CD14-positive monocyte (primary cell): ENCODE data around the gene TRPC1. TPM values are rescaled to one million over a fixed set of nuclear protein-coding genes. Genes with fewer than 3 reads are reported as not detected.

Experiments
- DNase-seq, 3 donors: peaks; one replicate each; pipeline ENCODE4 v3.0.0-alpha.2; 2011 to 2022
- H2AFZ ChIP-seq: 2 replicates; pipeline ENCODE4 v1.6.0; 2012; ENCODE audit warnings: mild to moderate bottlenecking, low read depth, low read length, inconsistent platforms; ENCODE audit not compliant: insufficient read depth, poor library complexity, severe bottlenecking
- H3K27ac ChIP-seq, 2 donors: 1 replicate in 1 of 2; 2 replicates in 1 of 2; pipeline ENCODE4 v1.5.1; 2012 to 2013; ENCODE audit warnings: low read length in 2 of 2, control low read depth in 1 of 2, inconsistent platforms in 1 of 2, low read depth in 1 of 2, mild to moderate bottlenecking in 1 of 2
- H3K27me3 ChIP-seq, 2 donors: one replicate each; pipeline versions ENCODE4 v1.6.0 to v1.6.1; 2011 to 2013; ENCODE audit warnings: low read length in 2 of 2; ENCODE audit not compliant: control insufficient read depth in 2 of 2, insufficient read depth in 2 of 2
- H3K36me3 ChIP-seq, 2 donors: replicated peaks in 1 of 2; 1 replicate in 1 of 2; 2 replicates in 1 of 2; pipeline versions ENCODE4 v1.5.1 to v1.6.1; 2012 to 2013; ENCODE audit warnings: low read length in 2 of 2, control low read depth in 1 of 2, inconsistent platforms in 1 of 2, mild to moderate bottlenecking in 1 of 2; ENCODE audit not compliant: insufficient read depth in 2 of 2, control insufficient read depth in 1 of 2
- H3K4me1 ChIP-seq, 2 donors: 1 replicate in 1 of 2; 2 replicates in 1 of 2; pipeline versions ENCODE4 v1.5.1 to v1.6.1; 2012 to 2013; ENCODE audit warnings: low read length in 2 of 2, control low read depth in 1 of 2, inconsistent platforms in 1 of 2, mild to moderate bottlenecking in 1 of 2, moderate library complexity in 1 of 2; ENCODE audit not compliant: insufficient read depth in 2 of 2, control insufficient read depth in 1 of 2
- H3K4me2 ChIP-seq: replicated peaks from 2 replicates; pipeline ENCODE3; 2012; ENCODE audit warnings: low read length, moderate library complexity, mild to moderate bottlenecking; ENCODE audit not compliant: poor library complexity, severe bottlenecking; ENCODE audit errors: extremely low read depth
- H3K4me3 ChIP-seq, 3 experiments: fragments of 200-600 bp in 1 of 3; sonication (generic) in 1 of 3; replicated peaks in 1 of 3; 1 replicate in 2 of 3; 2 replicates in 1 of 3; pipeline ENCODE4 v1.5.1; 2011 to 2013; ENCODE audit warnings: low read length in 3 of 3, mild to moderate bottlenecking in 3 of 3, control low read depth in 2 of 3, low read depth in 2 of 3, inconsistent platforms in 1 of 3, moderate library complexity in 1 of 3
- H3K79me2 ChIP-seq: 2 replicates; pipeline ENCODE4 v1.6.0; 2012; ENCODE audit warnings: mild to moderate bottlenecking, control low read depth, inconsistent platforms, low read length, moderate library complexity; ENCODE audit not compliant: insufficient read depth
- H3K9ac ChIP-seq: 2 replicates; pipeline ENCODE4 v1.6.0; 2017; ENCODE audit warnings: low read length, mild to moderate bottlenecking; ENCODE audit not compliant: insufficient read depth, poor library complexity, severe bottlenecking
- H3K9me3 ChIP-seq, 2 donors: replicated peaks in 1 of 2; 1 replicate in 1 of 2; 2 replicates in 1 of 2; pipeline versions ENCODE4 v1.5.1 to v1.6.1; 2012 to 2013; ENCODE audit warnings: low read length in 2 of 2, control low read depth in 1 of 2; ENCODE audit not compliant: control insufficient read depth in 1 of 2, insufficient read depth in 1 of 2
- H4K20me1 ChIP-seq: 2 replicates; pipeline ENCODE4 v1.6.0; 2012; ENCODE audit warnings: mild to moderate bottlenecking, low read length, control low read depth, moderate library complexity; ENCODE audit not compliant: insufficient read depth
- H3K27ac Mint-ChIP-seq, 7 donors: one replicate each; pipeline ENCODE4 v1.8.0; 2020; ENCODE audit warnings: mild to moderate bottlenecking in 7 of 7, mixed read lengths in 7 of 7, moderate library complexity in 6 of 7, inconsistent platforms in 2 of 7
- H3K27me3 Mint-ChIP-seq, 3 donors: one replicate each; pipeline ENCODE4 v1.8.0; 2021 to 2022; ENCODE audit warnings: low read depth in 3 of 3, mild to moderate bottlenecking in 3 of 3, mixed read lengths in 3 of 3, moderate library complexity in 3 of 3, inconsistent platforms in 1 of 3
- H3K36me3 Mint-ChIP-seq, 2 donors: one replicate each; pipeline ENCODE4 v1.8.0; 2020; ENCODE audit warnings: mixed read lengths in 2 of 2, inconsistent platforms in 1 of 2, mild to moderate bottlenecking in 1 of 2
- H3K4me1 Mint-ChIP-seq: one replicate; pipeline ENCODE4 v1.8.0; 2020; ENCODE audit warnings: mild to moderate bottlenecking, mixed read lengths
- H3K4me3 Mint-ChIP-seq, 2 donors: one replicate each; pipeline ENCODE4 v1.8.0; 2020; ENCODE audit warnings: mild to moderate bottlenecking in 2 of 2, mixed read lengths in 2 of 2, moderate library complexity in 1 of 2
- H3K9me3 Mint-ChIP-seq, 7 donors: one replicate each; pipeline ENCODE4 v1.8.0; 2020 to 2022; ENCODE audit warnings: mixed read lengths in 7 of 7, mild to moderate bottlenecking in 6 of 7, moderate library complexity in 6 of 7, inconsistent platforms in 2 of 7
- CTCF ChIP-seq: fragments of 200-600 bp; IDR thresholded peaks from one replicate; pipeline ENCODE4 v1.8.0; 2022; ENCODE audit warnings: antibody characterized with exemption, mild to moderate bottlenecking
- WGBS: methylation state at CpG from one replicate; pipeline ENCODE4 v1.1.5; 2013; ENCODE audit warnings: missing lambda C conversion rate; ENCODE audit not compliant: insufficient coverage; 5-methylcytosine and 5-hydroxymethylcytosine counted together
- intact Hi-C, 2 donors: fragments of 100-400 bp; cut with micrococcal nuclease; formaldehyde crosslinking; loops; one replicate each; pipeline versions ENCODE4 v1.15.0 to v1.15.1; 2023
- polyA plus RNA-seq, 3 donors: library from polyadenylated mRNA; depleted of rRNA in 1 of 3; unstranded in 2 of 3; stranded (reverse) in 1 of 3; fragments of 300-500 nt in 2 of 3; fragments of >200 nt in 1 of 3; fragmentation: Illumina TruSeq in 2 of 3; gene quantifications; 1 replicate in 2 of 3; 2 replicates in 1 of 3; pipeline ENCODE4 v1.2.3, GENCODE V29; 2012 to 2021

Gene TRPC1
- polyA plus RNA-seq, 3 donors: 0.01 TPM; not detected in 2

- H2AFZ ChIP-seq: no peak overlapping the region
- no peaks in the 10 kb centered on the region for H3K9me3 ChIP-seq
- intact Hi-C loops: no loop called here
- no peak overlapping the region for H3K4me2 ChIP-seq
- H3K27ac ChIP-seq: no peak overlapping the region
- Mint-ChIP-seq H3K36me3 (peaks cover 0 to 2% of the 10 kb centered on the region in 2 donors), H3K9me3 (no peaks in the 10 kb centered on the region), H3K27ac (no peak overlapping the region), H3K4me1 (peaks cover 2% of the 10 kb centered on the region), H3K27me3 (peaks cover 0 to 2% (median 0%) of the 10 kb centered on the region in 3 donors), H3K4me3 (no peak overlapping the region)
- H3K27me3 ChIP-seq: no peaks in the 10 kb centered on the region
- DNase-seq: no peak
- H3K36me3 ChIP-seq: no peaks in the 10 kb centered on the region
- no peaks in the 10 kb centered on the region for H3K79me2 ChIP-seq
- no peak overlapping the region for H3K4me3 ChIP-seq
- TF ChIP-seq CTCF: no peak
- no peak overlapping the region for H3K9ac ChIP-seq
- H4K20me1 ChIP-seq: no peaks in the 10 kb centered on the region
- no peaks in the 10 kb centered on the region for H3K4me1 ChIP-seq
- WGBS: no CpG with 5 or more reads among the region's 1 CpG
These were observed 93.5 kb downstream of the TRPC1 start for GRCh38 chr3:142817356-142817755.

- peaks cover 0 to 2% (median 0%) of the 10 kb centered on the region in 3 donors for H3K27me3 Mint-ChIP-seq
- DNase-seq: no peak
- no peaks in the 10 kb centered on the region for H3K36me3 ChIP-seq
- H3K79me2 ChIP-seq: no peaks in the 10 kb centered on the region
- H4K20me1 ChIP-seq: no peaks in the 10 kb centered on the region
- 88% methylated on average over 5 of the region's 7 CpGs for WGBS
- no peaks in the 10 kb centered on the region for H3K4me1 ChIP-seq
- H3K36me3 Mint-ChIP-seq: peaks cover 0 to 2% of the 10 kb centered on the region in 2 donors
- H3K4me2 ChIP-seq: no peak overlapping the region
- no peaks in the 10 kb centered on the region for H3K27me3 ChIP-seq
- H3K4me3 ChIP-seq: no peak overlapping the region
- no peaks in the 10 kb centered on the region for H3K9me3 Mint-ChIP-seq
- H3K4me3 Mint-ChIP-seq: no peak overlapping the region
- H3K27ac ChIP-seq: no peak overlapping the region
- H2AFZ ChIP-seq: no peak overlapping the region
- H3K9me3 ChIP-seq: no peaks in the 10 kb centered on the region
- no peak for TF ChIP-seq CTCF
- no peak overlapping the region for H3K27ac Mint-ChIP-seq
- H3K4me1 Mint-ChIP-seq: peaks cover 2% of the 10 kb centered on the region
- no peak overlapping the region for H3K9ac ChIP-seq
- intact Hi-C loops: no loop called here
These were observed 94.1 kb downstream of the TRPC1 start for GRCh38 chr3:142817897-142818296.
